SKM-1 (cell line): ENCODE results near the gene ATRIP.

ENCODE experiments used
- DNase-seq: peaks from one replicate; lab custom pipeline; 2025; ENCODE audit not compliant: unreplicated experiment; lab: John Stamatoyannopoulos, UW

ATRIP gene

GRCh38 chr3:48409291-48410201 lies 37.0 kb upstream of the ATRIP start:
- DNase-seq, result no peak

- DNase-seq, result no peak
Measured at GRCh38 chr3:48410205-48411040, 36.1 kb upstream of the ATRIP start.

- DNase-seq, result no peak
Measured at GRCh38 chr3:48411041-48411588, 35.4 kb upstream of the ATRIP start.

- DNase-seq, result no peak
Measured at GRCh38 chr3:48411606-48412374, 34.7 kb upstream of the ATRIP start.

- DNase-seq, result no peak
Measured at GRCh38 chr3:48412375-48413001, 34.0 kb upstream of the ATRIP start.

DNA sequence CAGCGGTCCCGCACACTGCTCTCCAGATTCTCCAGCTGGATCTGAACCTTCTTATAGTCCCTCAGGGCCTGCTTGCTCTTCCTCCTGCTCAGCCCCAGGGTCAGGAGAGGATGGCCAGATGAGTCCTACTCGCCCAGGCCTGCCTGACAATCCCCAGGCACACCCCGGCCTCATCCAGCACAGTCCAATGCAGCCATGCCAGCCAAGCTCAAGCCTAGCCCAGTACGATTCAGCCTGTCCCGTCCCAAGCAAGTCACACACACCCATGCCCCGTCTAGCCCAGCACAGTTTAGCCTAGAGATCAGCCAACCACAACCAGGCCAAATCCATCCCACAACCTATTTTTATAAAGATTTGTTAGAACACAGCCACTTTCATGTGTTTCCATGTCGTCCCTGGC lies 33.5 kb upstream of the ATRIP start:
- DNase-seq, result no peak

GRCh38 chr3:48413611-48414010 lies 32.9 kb upstream of the ATRIP start:
- no peak for DNase-seq

GRCh38 chr3:48414376-48415250 lies 31.9 kb upstream of the ATRIP start:
- DNase-seq, result no peak

DNA sequence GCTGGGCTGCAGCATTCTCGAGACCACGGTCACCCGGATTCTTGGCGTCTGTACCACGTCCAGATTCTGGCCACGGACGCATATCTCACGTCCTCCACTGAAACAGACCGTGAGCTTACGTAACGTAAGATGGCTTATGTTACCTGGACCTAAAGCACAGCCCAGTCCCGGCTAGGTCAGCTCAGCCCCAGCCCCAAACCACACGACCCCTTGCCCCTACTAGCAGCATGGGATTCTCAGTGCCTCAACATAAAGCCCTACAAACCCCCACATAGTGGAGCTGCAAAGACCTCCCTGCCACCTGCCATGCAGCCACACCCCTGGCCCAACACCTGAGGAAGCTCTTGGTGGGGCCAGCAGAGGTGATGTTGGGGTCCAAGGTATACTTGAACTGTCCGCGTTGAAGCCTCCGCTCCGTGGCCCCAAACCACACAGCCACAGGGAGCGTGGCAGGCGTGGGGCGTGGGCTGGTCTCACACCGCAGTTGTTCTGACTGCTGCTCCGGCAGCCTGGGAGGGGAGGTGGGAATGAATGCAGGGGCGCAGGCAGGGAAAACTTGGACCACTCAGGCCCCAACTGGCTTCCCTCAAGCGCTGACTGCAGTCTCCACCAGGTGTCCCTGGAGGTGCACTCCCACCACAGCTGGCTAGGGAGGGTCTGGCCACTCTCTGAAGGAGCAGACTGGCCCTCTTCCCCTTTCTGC lies 31.1 kb upstream of the ATRIP start:
- no peak for DNase-seq

GRCh38 chr3:48416091-48416505 lies 30.4 kb upstream of the ATRIP start:
- DNase-seq, result no peak

DNA sequence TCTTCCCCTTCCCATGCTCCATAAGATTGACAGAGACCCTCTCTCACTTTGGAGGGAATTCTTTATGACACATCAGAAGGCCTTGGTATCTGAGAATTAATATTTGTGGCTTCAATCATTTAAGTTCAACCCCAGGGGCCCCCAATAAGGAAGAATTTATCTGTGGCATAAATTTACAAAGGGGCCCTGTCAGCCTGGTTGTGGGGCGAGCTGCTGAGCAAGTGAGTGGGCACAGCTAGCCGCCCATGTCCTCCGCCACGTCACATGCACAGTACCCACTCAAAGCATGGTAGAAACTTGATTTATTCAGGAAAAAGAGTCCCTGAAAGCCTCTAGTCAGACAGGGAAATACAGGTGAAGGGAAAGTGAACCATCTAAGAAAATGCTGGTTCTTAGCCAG lies 30.0 kb upstream of the ATRIP start:
- no peak for DNase-seq

DNA sequence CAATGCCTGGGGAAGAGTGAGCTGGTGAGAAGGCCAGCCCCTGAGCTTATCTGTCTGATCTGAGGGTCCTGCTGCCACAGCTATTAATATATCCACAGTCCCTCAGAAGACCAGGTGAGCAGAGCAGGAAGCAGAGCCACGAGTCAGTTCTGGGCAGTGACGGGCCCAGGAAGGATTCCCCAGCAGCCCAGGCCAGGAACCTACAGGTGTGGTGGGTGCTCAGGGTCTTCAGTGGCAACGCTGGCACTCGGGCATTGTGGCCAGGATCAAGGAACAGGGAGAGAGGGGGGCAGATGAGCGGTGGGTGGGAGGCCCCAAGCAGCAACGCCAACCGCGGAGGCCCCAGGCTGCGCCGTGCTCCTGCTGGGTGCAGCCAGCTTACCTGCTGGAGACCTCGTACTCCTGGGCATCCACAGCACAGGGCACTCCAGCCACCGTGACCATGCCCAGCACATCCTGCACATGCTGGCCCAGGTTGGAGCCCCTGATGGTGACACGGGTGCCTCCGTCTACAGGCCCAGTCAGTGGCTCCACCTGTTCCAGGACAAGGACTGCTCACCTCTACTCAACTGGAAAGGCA lies 28.9 kb upstream of the ATRIP start:
- no peak for DNase-seq

- DNase-seq, result no peak
Measured at GRCh38 chr3:48418140-48418539, 28.4 kb upstream of the ATRIP start.

GRCh38 chr3:48418651-48419050 lies 27.9 kb upstream of the ATRIP start:
- DNase-seq, result no peak

DNA sequence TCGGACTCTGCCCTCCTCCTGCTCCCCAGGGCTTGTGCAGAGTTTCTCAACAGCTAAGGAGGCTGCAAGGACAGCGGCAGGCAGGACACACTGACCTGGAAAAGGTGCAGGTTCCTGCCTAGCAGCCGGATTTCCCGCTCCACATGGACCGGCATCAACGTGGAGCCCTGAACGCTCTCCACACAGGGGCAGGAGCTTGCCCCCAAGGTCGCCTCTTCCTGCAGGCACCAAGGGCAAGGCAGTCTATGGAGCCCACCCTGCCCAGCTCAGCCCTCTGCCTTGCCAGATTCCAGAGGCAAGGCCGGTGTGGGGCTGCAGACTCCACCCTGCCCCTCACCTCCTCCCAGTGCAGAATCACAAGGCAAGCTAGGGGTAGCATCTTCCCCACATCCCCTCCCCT lies 27.4 kb upstream of the ATRIP start:
- DNase-seq, result no peak

DNA sequence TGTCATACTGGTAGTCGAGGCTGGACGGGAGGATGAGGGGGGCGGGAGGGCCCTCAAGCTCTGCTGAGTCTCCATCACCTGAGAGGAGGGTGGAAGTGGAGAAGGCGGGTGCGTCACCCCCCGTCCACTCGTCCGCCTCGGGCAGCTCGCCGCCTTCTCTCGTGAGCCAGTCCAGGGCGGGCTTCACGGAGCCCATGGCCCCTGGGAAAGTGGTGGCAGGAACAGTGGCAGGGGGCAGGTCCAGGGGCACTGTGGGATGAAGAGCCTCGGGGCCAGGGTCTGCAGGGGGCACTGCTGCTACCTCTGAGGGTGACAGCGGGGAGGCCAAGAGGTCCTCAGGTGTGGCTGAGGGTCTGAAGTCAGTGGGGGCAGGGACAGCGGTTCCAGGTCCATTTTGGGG lies 26.9 kb upstream of the ATRIP start:
- no peak for DNase-seq

DNA sequence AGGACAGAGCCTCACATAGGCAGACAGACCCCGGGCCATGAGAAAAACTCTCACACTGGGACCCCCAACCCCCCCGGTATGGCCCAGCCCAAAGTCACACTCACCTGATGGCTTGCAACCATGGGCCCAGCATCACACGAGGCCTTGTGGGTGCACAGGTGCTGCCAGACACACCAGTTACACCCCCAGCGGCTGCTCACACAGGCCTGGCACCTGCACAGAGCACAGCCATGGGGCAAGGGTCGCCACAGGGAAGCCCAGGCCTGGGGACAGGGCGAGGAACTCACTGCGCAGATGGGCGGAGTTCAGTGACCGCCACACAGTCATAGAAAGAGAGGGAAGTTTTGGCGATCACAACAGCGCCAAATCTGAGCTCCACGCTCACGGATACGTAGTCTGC lies 26.0 kb upstream of the ATRIP start:
- no peak for DNase-seq

GRCh38 chr3:48422272-48422671 lies 24.3 kb upstream of the ATRIP start:
- DNase-seq, result no peak

GRCh38 chr3:48422681-48423080 lies 23.9 kb upstream of the ATRIP start:
- no peak for DNase-seq
